Measurements from ENCODE around the gene OVOL3. TPM values are rescaled to one million over a fixed set of nuclear protein-coding genes. Genes with fewer than 3 reads are reported as not detected.

OVOL3 gene
- total RNA-seq (2022; extraction: Qiagen RNA extraction; ENCODE audit: low read depth) = 0.23 TPM in 1 of 5 replicates, not detected in the others

GRCh38 chr19:36110487-36111199 lies at the start of gene OVOL3:
TSS of gene OVOL3 (plus strand) at chr19:36111143. CDS start at chr19:36111203, 60 bp downstream.

GRCh38 chr19:36114721-36115452 lies 3.9 kb downstream of the OVOL3 start, which contains the start of gene POLR2I:
TSS of gene POLR2I (minus strand) at chr19:36114875. CDS start at chr19:36114856, 19 bp downstream.

GRCh38 chr19:36115453-36116343 lies 4.8 kb downstream of the OVOL3 start, which contains the start of gene TBCB:
TSS of gene TBCB (plus strand) at chr19:36115468. CDS start at chr19:36115561, 93 bp downstream.

GRCh38 chr19:36139473-36140303 lies 28.7 kb downstream of the OVOL3 start, which contains the start of gene CAPNS1:
TSS of gene CAPNS1 (plus strand) at chr19:36140066. CDS start at chr19:36141012, 946 bp downstream.

GRCh38 chr19:36152352-36153091 lies 41.6 kb downstream of the OVOL3 start, which contains the start of gene COX7A1:
TSS of gene COX7A1 (minus strand) at chr19:36152447. CDS start at chr19:36152407, 40 bp downstream.

Other genes with a start within 250 kb of the OVOL3 start
- gene APLP1, start 242.6 kb upstream of the OVOL3 start, total RNA-seq (2022; extraction: Qiagen RNA extraction; ENCODE audit: low read depth) = 72.6 to 97.1 TPM (median 93.4 TPM) in 5 replicates
- gene NFKBID, start 210.6 kb upstream of the OVOL3 start, total RNA-seq (2022; extraction: Qiagen RNA extraction; ENCODE audit: low read depth) = 4.2 to 8.9 TPM (median 7.8 TPM) in 5 replicates
- 0.55 to 0.89 TPM (median 0.63 TPM) in 3 of 5 replicates, not detected in the others for gene HCST, start 208.6 kb upstream of the OVOL3 start, total RNA-seq (2022; extraction: Qiagen RNA extraction; ENCODE audit: low read depth)
- gene TYROBP, start 202.8 kb upstream of the OVOL3 start, total RNA-seq (2022; extraction: Qiagen RNA extraction; ENCODE audit: low read depth) = not detected in 5 replicates
- 9.8 to 25.6 TPM (median 24.1 TPM) in 5 replicates for gene LRFN3, start 174.8 kb upstream of the OVOL3 start, total RNA-seq (2022; extraction: Qiagen RNA extraction; ENCODE audit: low read depth)
- 24.6 to 55.5 TPM (median 50.4 TPM) in 5 replicates for gene SDHAF1, start 116.0 kb upstream of the OVOL3 start, total RNA-seq (2022; extraction: Qiagen RNA extraction; ENCODE audit: low read depth)
- 0.07 to 0.33 TPM (median 0.23 TPM) in 4 of 5 replicates, not detected in the other for gene SYNE4, start 102.3 kb upstream of the OVOL3 start, total RNA-seq (2022; extraction: Qiagen RNA extraction; ENCODE audit: low read depth)
- gene ALKBH6, start 96.9 kb upstream of the OVOL3 start, total RNA-seq (2022; extraction: Qiagen RNA extraction; ENCODE audit: low read depth) = 22.9 to 29.8 TPM (median 26.6 TPM) in 5 replicates
- gene CLIP3, start 78.3 kb upstream of the OVOL3 start, total RNA-seq (2022; extraction: Qiagen RNA extraction; ENCODE audit: low read depth) = 0.53 to 0.99 TPM (median 0.90 TPM) in 5 replicates
- gene THAP8, start 56.9 kb upstream of the OVOL3 start, total RNA-seq (2022; extraction: Qiagen RNA extraction; ENCODE audit: low read depth) = 3.4 to 8.1 TPM (median 7.1 TPM) in 5 replicates
- 15.0 to 30.0 TPM (median 28.9 TPM) in 5 replicates for gene WDR62, start 56.2 kb upstream of the OVOL3 start, total RNA-seq (2022; extraction: Qiagen RNA extraction; ENCODE audit: low read depth)
- 220 to 305 TPM (median 245 TPM) in 5 replicates for gene POLR2I, start 3.7 kb downstream of the OVOL3 start, total RNA-seq (2022; extraction: Qiagen RNA extraction; ENCODE audit: low read depth)
- 403 to 570 TPM (median 545 TPM) in 5 replicates for gene TBCB, start 4.3 kb downstream of the OVOL3 start, total RNA-seq (2022; extraction: Qiagen RNA extraction; ENCODE audit: low read depth)
- 1,507 to 2,208 TPM (median 2,155 TPM) in 5 replicates for gene CAPNS1, start 28.9 kb downstream of the OVOL3 start, total RNA-seq (2022; extraction: Qiagen RNA extraction; ENCODE audit: low read depth)
- gene COX7A1, start 41.3 kb downstream of the OVOL3 start, total RNA-seq (2022; extraction: Qiagen RNA extraction; ENCODE audit: low read depth) = not detected in 5 replicates
- 3.7 to 5.4 TPM (median 4.2 TPM) in 5 replicates for gene ZNF565, start 103.5 kb downstream of the OVOL3 start, total RNA-seq (2022; extraction: Qiagen RNA extraction; ENCODE audit: low read depth)
- 109 to 188 TPM (median 120 TPM) in 5 replicates for gene ZNF146, start 104.0 kb downstream of the OVOL3 start, total RNA-seq (2022; extraction: Qiagen RNA extraction; ENCODE audit: low read depth)

All from A549 treated with ZK216348 at 1 μM for 4 hours (cell line).